MM.1S (cell line): Measurements from ENCODE around the gene BBX.

Source experiments
- EZH2 ChIP-seq: fragments of 300-600 bp; sonication (generic); optimal IDR thresholded peaks from 2 replicates; pipeline ENCODE3; 2017; ENCODE audit warnings: low read depth, mild to moderate bottlenecking, antibody characterized with exemption, low read length, mixed read lengths
- EZH2phosphoT487 ChIP-seq: fragments of 300-600 bp; sonication (generic); IDR thresholded peaks from 2 replicates; pipeline ENCODE4 v1.6.1; 2018; ENCODE audit warnings: antibody characterized with exemption, low read length
- TF ChIP-seq, protein P1 (sequence below): fragments of 300-600 bp; sonication (generic); IDR thresholded peaks from 2 replicates; pipeline ENCODE4 v1.5.1; 2016; ENCODE audit warnings: antibody characterized with exemption, low read length, mixed read lengths

DNA sequence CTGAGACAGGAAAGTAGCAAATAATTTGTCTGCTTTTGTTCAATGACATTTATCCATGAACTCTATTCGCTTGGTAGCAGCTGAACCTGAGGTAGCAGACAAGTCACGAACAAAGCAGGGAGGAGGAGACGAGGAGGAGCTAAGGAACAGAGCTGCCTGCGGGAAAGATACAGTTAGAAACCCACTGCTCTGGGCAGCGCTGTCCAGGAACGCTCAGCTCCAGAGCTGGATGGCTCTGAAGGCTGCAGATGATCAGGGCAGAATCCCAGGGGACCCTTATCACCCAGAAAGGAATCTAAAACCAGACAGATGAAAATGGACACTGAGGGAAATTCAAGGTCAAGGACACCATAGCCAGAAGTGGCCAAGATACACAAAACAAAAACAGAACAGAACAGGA, 310.3 kb downstream of the BBX start:
- no peak for TF ChIP-seq EZH2
- TF ChIP-seq, protein P1, sequence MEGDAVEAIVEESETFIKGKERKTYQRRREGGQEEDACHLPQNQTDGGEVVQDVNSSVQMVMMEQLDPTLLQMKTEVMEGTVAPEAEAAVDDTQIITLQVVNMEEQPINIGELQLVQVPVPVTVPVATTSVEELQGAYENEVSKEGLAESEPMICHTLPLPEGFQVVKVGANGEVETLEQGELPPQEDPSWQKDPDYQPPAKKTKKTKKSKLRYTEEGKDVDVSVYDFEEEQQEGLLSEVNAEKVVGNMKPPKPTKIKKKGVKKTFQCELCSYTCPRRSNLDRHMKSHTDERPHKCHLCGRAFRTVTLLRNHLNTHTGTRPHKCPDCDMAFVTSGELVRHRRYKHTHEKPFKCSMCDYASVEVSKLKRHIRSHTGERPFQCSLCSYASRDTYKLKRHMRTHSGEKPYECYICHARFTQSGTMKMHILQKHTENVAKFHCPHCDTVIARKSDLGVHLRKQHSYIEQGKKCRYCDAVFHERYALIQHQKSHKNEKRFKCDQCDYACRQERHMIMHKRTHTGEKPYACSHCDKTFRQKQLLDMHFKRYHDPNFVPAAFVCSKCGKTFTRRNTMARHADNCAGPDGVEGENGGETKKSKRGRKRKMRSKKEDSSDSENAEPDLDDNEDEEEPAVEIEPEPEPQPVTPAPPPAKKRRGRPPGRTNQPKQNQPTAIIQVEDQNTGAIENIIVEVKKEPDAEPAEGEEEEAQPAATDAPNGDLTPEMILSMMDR, result no peak
- no peak for TF ChIP-seq EZH2phosphoT487
